Neural progenitor cell (in vitro differentiated cells): ENCODE data around the gene MCTP2. TPM values are rescaled to one million over a fixed set of nuclear protein-coding genes. Genes with fewer than 3 reads are reported as not detected.

ENCODE experiments used
- DNase-seq: peaks from one replicate; pipeline ENCODE4 v3.0.0-alpha.2; 2016; ENCODE audit warnings: low spot score
- H2AFZ ChIP-seq: fragments of 200-600 bp; sonication (generic); replicated peaks from 2 replicates; pipeline ENCODE4 v1.6.1; 2016; ENCODE audit warnings: antibody characterized with exemption
- H3F3A ChIP-seq: fragments of 200-600 bp; sonication (generic); 2 replicates; pipeline ENCODE4 v1.6.1; 2016; ENCODE audit warnings: antibody characterized with exemption, low read depth
- H3K27ac ChIP-seq: fragments of 200-600 bp; sonication (generic); 2 replicates; pipeline ENCODE4 v1.5.1; 2016; ENCODE audit warnings: mild to moderate bottlenecking
- H3K27me3 ChIP-seq: fragments of 200-600 bp; sonication (generic); 2 replicates; pipeline ENCODE4 v1.6.1; 2016; ENCODE audit warnings: mild to moderate bottlenecking, moderate library complexity
- H3K36me3 ChIP-seq: fragments of 200-600 bp; sonication (generic); 2 replicates; pipeline ENCODE4 v1.5.1; 2016
- H3K4me1 ChIP-seq: fragments of 200-600 bp; sonication (generic); 2 replicates; pipeline ENCODE4 v1.6.1; 2016; ENCODE audit warnings: mixed run types
- H3K4me2 ChIP-seq: fragments of 200-600 bp; sonication (generic); 2 replicates; pipeline ENCODE4 v1.6.1; 2016
- H3K4me3 ChIP-seq: fragments of 200-600 bp; sonication (generic); 2 replicates; pipeline ENCODE4 v1.5.1; 2016
- H3K79me2 ChIP-seq: fragments of 200-600 bp; sonication (generic); 2 replicates; pipeline ENCODE4 v1.6.1; 2016; ENCODE audit warnings: low read depth
- H3K9ac ChIP-seq: fragments of 200-600 bp; sonication (generic); 2 replicates; pipeline ENCODE4 v1.6.1; 2016
- H3K9me3 ChIP-seq: fragments of 200-600 bp; sonication (generic); 2 replicates; pipeline ENCODE4 v1.5.1; 2016; ENCODE audit warnings: low read depth
- H4K20me1 ChIP-seq: fragments of 200-600 bp; sonication (generic); 2 replicates; pipeline ENCODE4 v1.6.1; 2016; ENCODE audit warnings: low read depth
- H3K27ac Mint-ChIP-seq: 3 replicates; pipeline ENCODE4 v1.8.0; 2021; ENCODE audit warnings: mixed read lengths
- H3K27me3 Mint-ChIP-seq: 2 replicates; pipeline ENCODE4 v1.8.0; 2022; ENCODE audit warnings: low read depth, mild to moderate bottlenecking, inconsistent platforms, moderate library complexity, mixed read lengths; ENCODE audit not compliant: insufficient read depth
- H3K36me3 Mint-ChIP-seq: 3 replicates; pipeline ENCODE4 v1.8.0; 2021; ENCODE audit warnings: mixed read lengths
- H3K4me1 Mint-ChIP-seq: 3 replicates; pipeline ENCODE4 v1.8.0; 2021; ENCODE audit warnings: mixed read lengths
- H3K4me3 Mint-ChIP-seq: 3 replicates; pipeline ENCODE4 v1.8.0; 2021; ENCODE audit warnings: mild to moderate bottlenecking, moderate library complexity, mixed read lengths
- H3K9me3 Mint-ChIP-seq: 3 replicates; pipeline ENCODE4 v1.8.0; 2020; ENCODE audit warnings: mixed read lengths
- CTCF ChIP-seq: fragments of 200-600 bp; sonication (generic); IDR thresholded peaks from 2 replicates; pipeline ENCODE4 v1.5.1; 2017; ENCODE audit warnings: antibody characterized with exemption, mild to moderate bottlenecking
- EZH2 ChIP-seq: fragments of 200-600 bp; sonication (generic); IDR thresholded peaks from 2 replicates; pipeline ENCODE4 v1.6.1; 2017; ENCODE audit warnings: antibody characterized with exemption, mild to moderate bottlenecking, moderate library complexity
- EZH2phosphoT487 ChIP-seq: fragments of 200-600 bp; sonication (generic); IDR thresholded peaks from 2 replicates; pipeline ENCODE4 v1.6.1; 2017; ENCODE audit warnings: antibody characterized with exemption
- total RNA-seq: library from RNA; depleted of rRNA; stranded (reverse); fragments of >200 nt; gene quantifications from 2 replicates; pipeline ENCODE4 v1.2.3, GENCODE V29; 2015; ENCODE audit warnings: low replicate concordance

MCTP2 gene
- 0.17 and 0.56 TPM in 2 replicates for total RNA-seq

GRCh38 chr15:94230883-94231722 is at the start of gene MCTP2:
Gene MCTP2 (plus strand): TSS chr15:94231561. CDS start chr15:94298266, 66,705 bp downstream.
- Mint-ChIP-seq H3K36me3 (no peaks in the 10 kb centered on the region), H3K9me3 (no peaks in the 10 kb centered on the region)

GRCh38 chr15:94182883-94183282 is 48.5 kb upstream of the MCTP2 start:
- Histone ChIP-seq H2AFZ (no peak overlapping the region), H3K4me1 (no peaks in the 10 kb centered on the region), H3K36me3 (no peaks in the 10 kb centered on the region), H3K9me3 (no peaks in the 10 kb centered on the region), H3K79me2 (no peaks in the 10 kb centered on the region), H3F3A (no peaks in the 10 kb centered on the region), H3K4me2 (no peak overlapping the region), H3K27ac (no peak overlapping the region), H3K27me3 (no peaks in the 10 kb centered on the region), H3K4me3 (no peak overlapping the region), H3K9ac (no peak overlapping the region), H4K20me1 (no peaks in the 10 kb centered on the region)
- Mint-ChIP-seq H3K36me3 (no peaks in the 10 kb centered on the region), H3K27ac (no peak overlapping the region), H3K4me3 (no peak overlapping the region), H3K4me1 (no peaks in the 10 kb centered on the region), H3K27me3 (peaks cover 2% of the 10 kb centered on the region), H3K9me3 (no peaks in the 10 kb centered on the region)
- no peak for TF ChIP-seq EZH2phosphoT487
- TF ChIP-seq EZH2: no peak
- no peak for TF ChIP-seq CTCF
- DNase-seq: no peak

More at GRCh38 chr15:94230883-94231722, at the start of gene MCTP2:
- H3K79me2 ChIP-seq: no peaks in the 10 kb centered on the region
- no peaks in the 10 kb centered on the region for H4K20me1 ChIP-seq
- no peaks in the 10 kb centered on the region for H3K36me3 ChIP-seq
- H3K27ac Mint-ChIP-seq: no peak within 1 kb of the TSS
- H3K27me3 ChIP-seq: peaks cover 75% of the 10 kb centered on the region
- H3K27me3 Mint-ChIP-seq: peaks cover 21% of the 10 kb centered on the region
- peak; percentile 71 for TF ChIP-seq EZH2
- peak; percentile 29 for TF ChIP-seq CTCF
- TF ChIP-seq EZH2phosphoT487: no peak
- no peak within 1 kb of the TSS for H3K27ac ChIP-seq
- H3K4me1 ChIP-seq: no peaks in the 10 kb centered on the region
- H3K4me2 ChIP-seq: peak within 1 kb of the TSS; percentile 78
- peak; percentile 85 for DNase-seq
- peak within 1 kb of the TSS; percentile 58 for H3K4me3 ChIP-seq
- H3K9me3 ChIP-seq: no peaks in the 10 kb centered on the region
- peaks cover 8% of the 10 kb centered on the region for H3K4me1 Mint-ChIP-seq
- H3K9ac ChIP-seq: no peak within 1 kb of the TSS
- peak within 1 kb of the TSS; percentile 88 for H3K4me3 Mint-ChIP-seq
- H3F3A ChIP-seq: peaks cover 8% of the 10 kb centered on the region
- H2AFZ ChIP-seq: peak within 1 kb of the TSS; percentile 75

- Histone ChIP-seq H3K79me2 (no peaks in the 10 kb centered on the region), H3K36me3 (no peaks in the 10 kb centered on the region), H3K4me2 (no peak overlapping the region), H4K20me1 (no peaks in the 10 kb centered on the region), H3K9me3 (no peaks in the 10 kb centered on the region), H3F3A (no peaks in the 10 kb centered on the region), H2AFZ (no peak overlapping the region), H3K27me3 (peaks cover 10% of the 10 kb centered on the region), H3K9ac (no peak overlapping the region), H3K27ac (no peak overlapping the region), H3K4me1 (no peaks in the 10 kb centered on the region), H3K4me3 (no peak overlapping the region)
- Mint-ChIP-seq H3K9me3 (no peaks in the 10 kb centered on the region), H3K4me3 (no peak overlapping the region), H3K27ac (no peak overlapping the region), H3K36me3 (no peaks in the 10 kb centered on the region), H3K27me3 (peaks cover 2% of the 10 kb centered on the region), H3K4me1 (no peaks in the 10 kb centered on the region)
- DNase-seq: no peak
- TF ChIP-seq EZH2 (no peak), EZH2phosphoT487 (no peak), CTCF (no peak)
Observed at GRCh38 chr15:94185547-94186236, 45.7 kb upstream of the MCTP2 start.
